Esophagus muscularis mucosa (tissue), 4 donors: Measurements from ENCODE around the gene ARHGEF37.

Experiments
- CTCF ChIP-seq, 3 experiments: fragments of 200-600 bp in 2 of 3; fragments of 450-650 bp in 1 of 3; sonication (generic) in 2 of 3; IDR thresholded peaks; one replicate each; pipeline ENCODE4 v1.5.1; 2017 to 2019; ENCODE audit warnings: antibody characterized with exemption in 3 of 3, mild to moderate bottlenecking in 2 of 3, moderate library complexity in 1 of 3
- EP300 ChIP-seq: sonication (generic); formaldehyde crosslinking; IDR thresholded peaks from one replicate; pipeline ENCODE4 v1.6.1; 2017; ENCODE audit warnings: antibody characterized with exemption
- POLR2A ChIP-seq: fragments of 450-650 bp; IDR thresholded peaks from one replicate; pipeline ENCODE4 v1.6.1; 2017; ENCODE audit warnings: antibody characterized with exemption, moderate library complexity, mild to moderate bottlenecking, low read depth
- POLR2AphosphoS5 ChIP-seq, 2 donors: sonication (generic); formaldehyde crosslinking; IDR thresholded peaks; one replicate each; pipeline ENCODE4 v1.6.1; 2017; ENCODE audit warnings: antibody characterized with exemption in 2 of 2

- TF ChIP-seq POLR2AphosphoS5 (IDR thresholded peaks at IDR 0.05) (no peak), EP300 (no peak), CTCF (IDR thresholded peaks at IDR 0.05) (no peak), POLR2A (no peak)
Observed at GRCh38 chr5:149575131-149575530, 6.2 kb upstream of the ARHGEF37 start.
